Ectodermal cell (in vitro differentiated cells): ENCODE results near the gene SNX30.

Experiments
- H3K27ac ChIP-seq: 2 replicates; pipeline ENCODE4 v1.7.0; 2013; ENCODE audit warnings: mild to moderate bottlenecking, low read depth, low read length; ENCODE audit not compliant: insufficient read depth, poor library complexity, severe bottlenecking
- H3K27me3 ChIP-seq: 2 replicates; pipeline ENCODE4 v1.7.0; 2013; ENCODE audit warnings: mild to moderate bottlenecking, low read length; ENCODE audit not compliant: insufficient read depth, control insufficient read depth, poor library complexity, severe bottlenecking
- H3K36me3 ChIP-seq: one replicate; pipeline ENCODE4 v1.7.0; 2013; ENCODE audit warnings: low read length; ENCODE audit not compliant: control insufficient read depth, insufficient read depth
- H3K4me1 ChIP-seq: one replicate; pipeline ENCODE4 v1.7.0; 2013; ENCODE audit warnings: low read length; ENCODE audit not compliant: control insufficient read depth, insufficient read depth
- H3K4me3 ChIP-seq: 2 replicates; pipeline ENCODE4 v1.7.0; 2013; ENCODE audit warnings: low read depth, low read length, control low read depth; ENCODE audit not compliant: insufficient read depth
- H3K9me3 ChIP-seq: 2 replicates; pipeline ENCODE4 v1.7.0; 2013; ENCODE audit warnings: mild to moderate bottlenecking, low read length, moderate library complexity; ENCODE audit not compliant: control insufficient read depth
- WGBS, 2 experiments: methylation state at CpG; one replicate each; pipeline ENCODE4 v1.1.7; 2013; ENCODE audit warnings: missing lambda C conversion rate in 2 of 2; 5-methylcytosine and 5-hydroxymethylcytosine counted together

Gene SNX30

GRCh38 chr9:112817860-112818203 lies 67.3 kb downstream of the SNX30 start:
- H3K4me3 ChIP-seq = no peak overlapping the region
- no peak overlapping the region for H3K27ac ChIP-seq
- WGBS, 2 experiments = 92 to 93% methylated on average over 4 to 5 of the region's 5 CpGs

GRCh38 chr9:112819635-112820496 lies 69.3 kb downstream of the SNX30 start:
- no peaks in the 10 kb centered on the region for H3K36me3 ChIP-seq
- no peaks in the 10 kb centered on the region for H3K27me3 ChIP-seq
- 83 to 87% methylated on average over 6 to 7 of the region's 7 CpGs for WGBS, 2 experiments
- no peak overlapping the region for H3K27ac ChIP-seq
- H3K9me3 ChIP-seq = no peaks in the 10 kb centered on the region
- no peaks in the 10 kb centered on the region for H3K4me1 ChIP-seq
- H3K4me3 ChIP-seq = no peak overlapping the region

More at GRCh38 chr9:112817860-112818203, 67.3 kb downstream of the SNX30 start:
- H3K9me3 ChIP-seq = no peaks in the 10 kb centered on the region
- no peaks in the 10 kb centered on the region for H3K36me3 ChIP-seq
- no peaks in the 10 kb centered on the region for H3K27me3 ChIP-seq
- no peaks in the 10 kb centered on the region for H3K4me1 ChIP-seq

GRCh38 chr9:112820881-112821280 lies 70.3 kb downstream of the SNX30 start:
- H3K4me3 ChIP-seq = no peak overlapping the region

GRCh38 chr9:112822618-112823017 lies 72.1 kb downstream of the SNX30 start:
- H3K27me3 ChIP-seq = no peaks in the 10 kb centered on the region
- no peaks in the 10 kb centered on the region for H3K9me3 ChIP-seq
- 88 to 95% methylated on average over 3 of the region's 3 CpGs for WGBS, 2 experiments
- H3K36me3 ChIP-seq = no peaks in the 10 kb centered on the region
- H3K4me3 ChIP-seq = no peak overlapping the region
- no peak overlapping the region for H3K27ac ChIP-seq
- no peaks in the 10 kb centered on the region for H3K4me1 ChIP-seq

More at GRCh38 chr9:112820881-112821280, 70.3 kb downstream of the SNX30 start:
- Histone ChIP-seq H3K9me3 (no peaks in the 10 kb centered on the region), H3K27me3 (no peaks in the 10 kb centered on the region), H3K27ac (no peak overlapping the region), H3K36me3 (no peaks in the 10 kb centered on the region), H3K4me1 (no peaks in the 10 kb centered on the region)
- 85 to 94% methylated on average over 3 to 4 of the region's 4 CpGs for WGBS, 2 experiments

GRCh38 chr9:112823257-112823656 lies 72.7 kb downstream of the SNX30 start:
- Histone ChIP-seq H3K27ac (no peak overlapping the region), H3K4me3 (no peak overlapping the region), H3K27me3 (no peaks in the 10 kb centered on the region), H3K9me3 (no peaks in the 10 kb centered on the region), H3K4me1 (no peaks in the 10 kb centered on the region), H3K36me3 (no peaks in the 10 kb centered on the region)
- 93 to 95% methylated on average over 3 of the region's 3 CpGs for WGBS, 2 experiments

GRCh38 chr9:112831281-112831851 lies 80.8 kb downstream of the SNX30 start:
- H3K4me3 ChIP-seq = no peak overlapping the region
- H3K27ac ChIP-seq = no peak overlapping the region
- no peaks in the 10 kb centered on the region for H3K36me3 ChIP-seq
- no peaks in the 10 kb centered on the region for H3K4me1 ChIP-seq
- 93% methylated on average over 5 of the region's 5 CpGs for WGBS, 2 experiments
- H3K9me3 ChIP-seq = no peaks in the 10 kb centered on the region
- no peaks in the 10 kb centered on the region for H3K27me3 ChIP-seq

GRCh38 chr9:112831969-112832368 lies 81.4 kb downstream of the SNX30 start:
- 94 to 97% methylated on average over 3 of the region's 3 CpGs for WGBS, 2 experiments
- Histone ChIP-seq H3K9me3 (no peaks in the 10 kb centered on the region), H3K27me3 (no peaks in the 10 kb centered on the region), H3K27ac (no peak overlapping the region), H3K4me3 (no peak overlapping the region), H3K4me1 (no peaks in the 10 kb centered on the region), H3K36me3 (peaks cover under 1% of the 10 kb centered on the region)

GRCh38 chr9:112833081-112833480 lies 82.5 kb downstream of the SNX30 start:
- Histone ChIP-seq H3K4me3 (no peak overlapping the region), H3K36me3 (peaks cover 3% of the 10 kb centered on the region), H3K4me1 (no peaks in the 10 kb centered on the region), H3K27me3 (no peaks in the 10 kb centered on the region), H3K9me3 (no peaks in the 10 kb centered on the region), H3K27ac (no peak overlapping the region)
- WGBS, 2 experiments = 92 to 94% methylated on average over 4 of the region's 4 CpGs

GRCh38 chr9:112836394-112836793 lies 85.8 kb downstream of the SNX30 start:
- Histone ChIP-seq H3K9me3 (no peaks in the 10 kb centered on the region), H3K27ac (no peak overlapping the region), H3K27me3 (no peaks in the 10 kb centered on the region), H3K4me1 (no peaks in the 10 kb centered on the region), H3K4me3 (no peak overlapping the region), H3K36me3 (peaks cover 9% of the 10 kb centered on the region)
- WGBS, 2 experiments = 81 to 82% methylated on average over 3 of the region's 3 CpGs

GRCh38 chr9:112838342-112838741 lies 87.8 kb downstream of the SNX30 start:
- Histone ChIP-seq H3K4me1 (no peaks in the 10 kb centered on the region), H3K9me3 (no peaks in the 10 kb centered on the region), H3K27ac (no peak overlapping the region), H3K27me3 (no peaks in the 10 kb centered on the region), H3K36me3 (peaks cover 9% of the 10 kb centered on the region), H3K4me3 (no peak overlapping the region)
- WGBS, 2 experiments = 68 to 69% methylated on average over 2 of the region's 2 CpGs
